ENCODE results near the gene NUAK1. TPM values are rescaled to one million over a fixed set of nuclear protein-coding genes. Genes with fewer than 3 reads are reported as not detected.

The NUAK1 gene
- total RNA-seq, 1 donor from 2014 or later, result 40.6 TPM

GRCh38 chr12:106130474-106131113, 8.2 kb downstream of the NUAK1 start:
- no peak for DNase-seq

- no peak for DNase-seq
These were observed 10.0 kb downstream of the NUAK1 start for GRCh38 chr12:106128585-106129328.

- DNase-seq, result no peak
These were observed 11.2 kb downstream of the NUAK1 start for GRCh38 chr12:106127338-106128126.

DNA sequence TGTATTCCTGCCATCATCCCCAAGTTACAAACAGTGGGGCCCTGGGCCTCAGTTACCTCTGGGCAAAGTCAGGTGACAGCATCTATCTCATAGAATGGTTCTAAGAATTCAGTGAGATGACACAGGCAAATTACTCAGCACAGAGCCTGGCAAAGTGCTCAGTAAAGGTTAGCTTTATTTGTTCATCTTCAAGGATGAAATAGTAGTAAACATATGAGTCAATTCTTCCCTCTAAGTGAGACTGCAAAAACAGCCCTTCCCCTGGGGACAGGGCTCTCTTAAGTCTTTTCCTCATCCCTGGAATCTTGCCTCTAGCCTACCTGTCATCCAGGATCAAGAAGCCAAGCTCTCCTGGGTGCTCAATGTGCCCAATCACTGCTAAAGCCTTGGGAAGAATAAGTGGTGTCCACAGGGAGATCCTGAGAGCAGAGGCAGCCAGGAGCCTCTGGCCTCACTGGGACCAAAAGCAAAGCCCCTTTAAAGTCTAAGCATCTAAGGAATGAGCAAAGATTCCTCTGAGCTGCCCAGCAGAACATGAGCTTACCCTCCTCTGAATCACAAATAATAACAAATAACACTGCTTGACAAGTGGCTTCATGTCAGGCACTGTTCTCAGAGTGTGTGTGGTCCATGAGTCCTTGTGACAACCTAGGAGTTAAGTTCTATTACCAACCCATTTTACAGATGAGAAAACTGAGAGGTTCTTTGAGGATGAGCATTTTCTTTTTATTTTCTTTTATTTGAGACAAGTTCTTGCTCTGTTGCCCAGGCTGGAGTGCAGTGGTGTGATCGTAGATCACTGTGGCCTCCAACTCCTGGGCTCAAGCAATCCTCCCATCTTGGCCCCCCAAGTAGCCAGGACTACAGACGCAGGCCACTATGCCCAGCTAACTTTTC, 12.1 kb downstream of the NUAK1 start:
- no peak for DNase-seq

DNA sequence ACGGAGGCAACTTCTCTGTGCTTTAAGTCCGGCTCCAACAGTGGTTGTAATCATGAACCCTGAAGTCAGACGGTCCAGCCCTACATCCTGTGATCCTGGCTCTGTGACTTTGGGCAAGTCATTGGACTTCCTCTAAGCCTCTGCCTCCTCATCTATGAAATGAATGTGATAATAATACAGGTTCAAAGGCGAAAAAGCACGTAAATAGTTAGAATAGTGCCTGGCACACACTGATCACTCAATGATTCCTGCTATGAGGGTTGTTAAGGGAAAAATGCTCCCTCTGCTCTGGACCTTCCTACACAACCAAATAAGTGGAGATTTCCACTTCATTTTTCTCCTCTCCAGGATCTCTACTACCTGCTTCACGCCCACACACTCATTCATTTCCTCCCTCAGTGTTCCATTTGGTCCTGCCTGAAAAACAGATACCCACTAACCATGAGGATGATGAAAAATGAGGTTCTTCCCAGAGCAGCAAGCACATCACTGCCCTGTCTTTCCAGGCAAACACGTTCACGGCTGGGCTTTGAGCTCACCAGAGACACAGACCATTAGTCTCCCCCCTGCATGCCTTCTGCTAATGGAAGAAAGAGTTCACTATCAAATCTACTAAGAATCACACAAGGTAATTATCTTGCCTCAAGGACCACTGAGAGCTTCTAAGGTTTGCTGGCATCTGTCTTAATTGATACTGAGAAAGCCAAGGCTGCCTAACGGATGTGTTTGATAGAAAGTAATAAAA, 13.2 kb downstream of the NUAK1 start:
- DNase-seq, result no peak

- no peak for DNase-seq
These were observed 15.1 kb downstream of the NUAK1 start for GRCh38 chr12:106123551-106124081.

DNA sequence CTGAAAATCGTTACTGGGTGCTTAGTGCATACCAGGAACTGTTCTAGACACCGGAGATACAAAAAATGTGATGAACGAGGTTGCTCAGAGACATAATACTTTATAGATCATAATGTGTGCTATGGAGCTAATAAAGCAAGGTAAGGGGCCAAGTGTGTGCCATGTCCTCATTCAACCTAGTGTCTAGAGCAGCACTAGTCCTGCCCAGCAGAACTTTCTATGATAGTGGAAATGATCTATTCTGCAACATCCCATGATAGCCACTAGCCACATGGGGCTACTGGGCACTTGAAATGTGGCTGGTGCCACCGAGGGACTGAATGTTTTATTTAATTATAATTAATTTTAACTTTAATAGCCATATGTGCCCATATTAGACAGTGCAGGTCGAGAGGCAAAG, 15.6 kb downstream of the NUAK1 start:
- DNase-seq, result no peak

DNA sequence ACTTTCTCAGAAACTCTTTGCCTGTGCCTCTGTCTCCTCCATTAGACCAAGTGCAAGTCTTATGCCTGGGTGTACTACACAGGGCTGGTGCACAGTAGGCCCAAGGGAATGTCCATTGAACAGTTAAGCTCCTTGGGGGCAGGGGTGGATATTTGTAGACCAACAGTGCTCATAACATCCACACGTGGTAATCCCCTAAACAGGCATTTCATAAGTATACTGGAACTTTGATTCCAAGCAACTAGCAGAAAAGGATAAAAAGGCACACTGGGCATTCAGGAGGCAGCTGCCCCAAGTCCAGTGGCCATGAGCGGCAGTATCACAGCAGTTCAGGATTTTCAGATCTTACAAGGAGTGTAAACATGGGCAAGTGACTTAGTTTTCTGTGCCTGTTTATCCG, 16.8 kb downstream of the NUAK1 start:
- no peak for DNase-seq

DNA sequence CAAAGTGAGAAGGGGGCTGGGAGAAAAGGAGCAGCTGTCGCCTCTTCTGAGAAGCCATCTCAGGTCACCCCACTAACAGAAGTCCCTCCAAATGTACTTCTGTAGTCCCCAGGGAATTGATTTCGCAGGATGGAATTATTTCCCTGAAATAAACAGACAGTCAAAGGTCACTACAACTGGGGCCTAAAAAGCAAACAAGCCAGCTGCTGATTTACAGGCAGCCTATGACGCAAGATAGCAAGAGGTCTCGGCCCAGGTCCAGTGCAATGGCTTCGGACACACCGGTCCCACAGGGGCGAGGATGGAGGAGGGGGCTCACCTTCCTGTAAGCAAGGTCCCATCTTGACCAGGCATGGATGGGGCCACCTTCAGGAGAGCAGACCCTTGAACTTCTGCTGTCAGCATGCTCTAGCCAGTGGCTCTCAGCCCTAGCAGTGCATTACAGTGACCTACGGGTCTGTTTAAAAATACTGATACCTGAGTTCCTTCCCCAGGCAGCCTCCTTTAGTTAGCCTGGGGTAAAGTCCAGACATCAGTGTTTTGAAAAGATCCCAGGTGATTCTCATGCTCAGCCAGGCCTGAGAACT, 18.1 kb downstream of the NUAK1 start:
- no peak for DNase-seq

GRCh38 chr12:106119301-106119700, 19.5 kb downstream of the NUAK1 start:
- DNase-seq, result no peak

DNA sequence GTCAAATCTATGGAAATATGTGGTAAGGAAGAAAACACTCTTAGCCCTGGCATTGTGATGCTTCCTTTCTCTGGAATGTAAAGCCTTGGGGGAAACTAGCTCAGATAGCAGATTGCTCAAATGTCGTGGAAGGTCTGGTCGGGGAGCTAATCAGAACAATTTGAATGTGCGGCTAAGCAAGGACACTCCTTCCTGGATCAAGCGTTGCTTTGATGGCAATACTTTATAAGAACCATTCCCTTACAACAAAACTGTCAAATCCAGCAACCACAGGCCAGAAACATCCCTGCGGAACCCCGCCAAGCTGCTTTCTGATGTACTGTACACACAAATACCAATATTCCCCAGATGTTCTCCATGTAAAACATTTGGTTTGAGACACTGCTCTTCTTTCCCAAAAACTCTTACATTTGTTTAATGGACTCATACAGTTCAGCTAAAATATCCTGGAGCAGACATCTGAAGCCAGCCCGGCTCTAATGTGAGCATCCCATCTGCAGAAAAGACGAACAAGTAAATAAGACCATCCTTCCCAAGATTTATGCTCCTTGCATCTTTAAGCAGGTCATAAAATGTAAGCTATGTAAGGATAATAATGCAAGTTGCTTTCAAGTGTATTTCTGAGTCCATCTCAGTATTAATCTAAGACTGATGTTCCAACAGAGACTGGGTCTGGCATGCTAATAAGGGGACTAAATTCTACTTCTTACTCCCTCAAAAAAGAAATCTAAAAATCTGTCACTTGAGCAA, 20.2 kb downstream of the NUAK1 start:
- no peak for DNase-seq

DNA sequence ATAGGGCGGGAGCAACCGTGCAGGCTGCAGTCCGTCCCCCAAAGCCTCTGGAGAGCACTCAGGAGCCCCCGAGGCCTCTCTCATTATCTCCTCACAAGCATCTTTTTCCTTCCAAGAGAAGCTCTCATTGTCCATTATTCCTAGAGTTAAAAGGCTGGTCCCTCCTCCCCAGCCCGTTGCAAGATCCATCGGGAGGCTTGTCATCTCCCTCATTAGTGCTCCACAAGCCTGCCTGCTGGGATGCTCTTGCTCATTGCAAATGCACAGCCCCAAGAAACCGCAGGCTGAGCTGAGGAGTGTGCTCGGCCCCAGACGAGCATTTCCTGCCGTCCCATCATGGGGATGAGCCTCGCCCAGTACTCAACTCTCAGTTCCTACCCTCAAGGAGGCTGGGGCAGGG, 23.3 kb downstream of the NUAK1 start:
- peak; percentile 22 for DNase-seq

- DNase-seq, result no peak
These were observed 24.2 kb downstream of the NUAK1 start for GRCh38 chr12:106114447-106115068.

DNA sequence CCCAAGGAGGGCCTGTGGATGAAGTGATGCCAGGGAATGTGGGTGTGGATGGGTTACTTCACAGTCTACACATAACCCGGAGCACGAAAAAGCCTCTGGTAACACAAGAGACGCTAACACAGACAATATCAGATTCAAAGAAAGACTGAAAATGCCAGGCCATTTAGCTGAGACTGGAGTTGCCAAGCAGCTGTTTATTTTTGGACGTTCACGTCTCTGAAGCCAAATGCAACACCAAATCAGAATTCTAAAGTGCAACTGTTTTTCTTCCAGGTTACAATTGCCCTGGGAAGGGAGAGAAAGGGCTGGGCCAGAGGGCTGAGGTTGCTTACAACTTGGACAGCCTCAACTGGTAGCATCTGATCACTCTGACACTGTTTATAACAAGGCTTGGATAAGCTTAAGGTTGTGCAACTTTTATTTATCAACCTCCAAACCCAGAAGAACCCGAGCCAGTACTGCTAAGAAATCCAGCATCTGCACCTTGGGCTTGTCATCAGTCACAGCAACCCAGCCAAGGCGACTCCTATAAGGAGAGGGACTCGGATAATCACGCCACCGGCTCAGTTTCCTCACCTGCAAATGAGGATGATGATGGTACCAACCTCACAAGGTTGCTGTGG, 24.8 kb downstream of the NUAK1 start:
- DNase-seq, result no peak

GRCh38 chr12:106113446-106113823, 25.3 kb downstream of the NUAK1 start:
- DNase-seq, result no peak

DNA sequence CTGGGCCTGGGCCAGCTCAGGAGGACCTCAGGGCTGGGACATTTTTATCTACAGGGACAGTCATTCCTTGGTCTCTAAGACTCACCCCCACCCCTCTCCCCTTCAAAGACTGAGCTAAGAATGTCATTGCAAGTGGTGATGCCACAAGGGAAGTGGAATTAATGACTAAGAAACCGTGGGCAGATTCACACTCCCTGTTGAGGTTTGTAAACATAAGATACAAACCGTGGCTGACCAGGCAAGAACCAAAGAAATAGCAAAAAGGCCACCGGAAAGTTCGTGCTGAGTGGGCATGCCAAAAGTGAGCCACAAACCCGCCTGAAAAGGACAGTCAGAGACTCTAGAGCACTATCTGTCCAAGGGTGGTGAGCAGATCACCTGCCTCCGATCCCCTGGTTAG, 25.7 kb downstream of the NUAK1 start:
- DNase-seq, result no peak

- no peak for DNase-seq
These were observed 26.5 kb downstream of the NUAK1 start for GRCh38 chr12:106112145-106112821.

- no peak for DNase-seq
These were observed 28.0 kb downstream of the NUAK1 start for GRCh38 chr12:106110626-106111300.

Measured in occipital lobe (tissue), 2 donors.